Kidney glomerular epithelial cell (primary cell): ENCODE results near the gene GPR183.

Experiments
- DNase-seq: peaks from one replicate; lab custom pipeline; 2025; lab: John Stamatoyannopoulos, UW

Gene GPR183

DNA sequence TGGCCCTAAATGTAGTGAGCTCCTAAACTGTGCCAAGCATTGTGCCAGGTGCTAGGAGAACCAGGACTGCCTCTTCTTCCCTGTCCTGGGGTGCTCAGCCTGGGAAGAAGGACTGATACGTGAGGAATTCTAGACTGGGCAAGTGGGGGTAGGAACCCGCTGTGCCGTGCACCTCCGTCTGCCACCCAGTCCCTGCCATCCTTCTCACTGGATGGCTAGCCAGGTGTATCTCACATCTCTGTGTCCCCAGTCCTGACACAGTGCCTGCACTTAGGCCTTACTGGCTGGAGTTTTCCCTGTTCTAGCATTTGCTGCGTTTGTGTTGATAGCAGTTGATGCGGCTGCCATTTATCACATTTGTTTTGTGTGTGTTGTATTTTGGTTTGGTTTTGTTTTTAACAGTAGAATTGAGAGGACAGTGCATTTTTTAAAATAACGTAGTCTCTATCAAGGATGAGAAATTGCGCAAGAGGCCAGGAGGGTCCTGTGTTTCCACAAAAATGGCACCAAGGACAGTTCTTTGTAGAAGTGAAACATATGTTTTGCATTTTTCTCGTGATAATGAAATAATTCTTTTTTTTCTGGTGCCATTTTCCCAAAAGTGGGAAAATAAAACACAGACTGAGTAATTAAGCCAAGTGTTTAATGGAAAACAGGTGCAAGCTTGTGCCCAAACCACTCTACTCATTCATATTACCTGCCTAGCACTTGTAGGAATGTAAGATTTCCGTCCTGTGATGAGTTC, 4.7 kb upstream of the GPR183 start:
- no peak for DNase-seq

GRCh38 chr13:99311137-99311536, 3.9 kb upstream of the GPR183 start:
- no peak for DNase-seq

- no peak for DNase-seq
Measured at GRCh38 chr13:99310382-99311031, 3.3 kb upstream of the GPR183 start.

DNA sequence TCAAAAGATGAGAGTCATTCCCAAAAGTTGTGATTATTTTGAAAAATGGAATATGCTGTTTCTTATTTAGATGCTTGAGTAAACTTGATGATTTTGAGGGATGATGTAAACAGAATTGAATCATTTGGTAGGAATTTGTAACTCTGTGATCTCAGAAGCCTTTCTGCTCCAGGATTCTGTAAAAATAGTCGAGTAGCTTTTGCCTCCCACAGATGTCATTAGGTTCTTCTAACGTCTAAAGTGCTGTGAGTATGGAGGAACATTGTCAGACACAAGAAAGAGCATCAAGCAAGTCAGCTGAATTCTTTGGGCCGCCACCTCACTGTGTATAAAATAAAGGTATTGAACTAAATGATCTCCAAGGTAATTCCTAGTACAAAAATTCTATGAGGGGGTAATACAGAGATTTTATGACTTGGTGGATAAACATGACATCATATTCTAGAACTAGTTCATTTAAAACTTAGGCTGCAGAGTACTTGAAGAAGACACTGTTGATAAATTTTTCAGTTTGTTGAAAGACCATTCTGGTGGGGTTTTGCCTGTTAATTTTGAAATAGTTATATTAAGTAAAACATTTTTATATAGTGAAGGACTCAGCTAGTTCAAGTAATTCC, 1.4 kb upstream of the GPR183 start:
- DNase-seq: peak; percentile 68

- peak; percentile 86 for DNase-seq
Measured at GRCh38 chr13:99307648-99308339, 595 bp upstream of the GPR183 start.

- no peak for DNase-seq
Measured at GRCh38 chr13:99305566-99305965, 1.6 kb downstream of the GPR183 start.

GRCh38 chr13:99305158-99305557, 2.0 kb downstream of the GPR183 start:
- DNase-seq: no peak

DNA sequence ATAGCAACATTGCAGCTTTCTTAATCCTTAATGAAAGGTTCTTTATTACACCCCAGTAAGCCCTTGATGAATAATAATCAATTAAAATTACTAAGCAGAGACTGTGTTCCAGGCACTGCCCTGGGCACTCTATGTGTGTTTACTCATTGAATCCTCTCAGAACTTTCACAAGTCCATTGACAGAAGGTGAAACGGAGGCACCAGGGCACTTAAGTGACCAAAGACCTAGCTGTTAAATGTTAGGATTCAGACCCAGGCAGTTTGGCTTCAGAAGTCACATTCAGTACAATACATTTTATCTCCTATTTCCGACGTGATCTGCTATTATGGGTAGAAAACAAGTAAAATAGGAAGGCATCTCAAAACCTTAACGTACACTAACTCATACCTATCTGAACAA, 2.7 kb downstream of the GPR183 start:
- no peak for DNase-seq

DNA sequence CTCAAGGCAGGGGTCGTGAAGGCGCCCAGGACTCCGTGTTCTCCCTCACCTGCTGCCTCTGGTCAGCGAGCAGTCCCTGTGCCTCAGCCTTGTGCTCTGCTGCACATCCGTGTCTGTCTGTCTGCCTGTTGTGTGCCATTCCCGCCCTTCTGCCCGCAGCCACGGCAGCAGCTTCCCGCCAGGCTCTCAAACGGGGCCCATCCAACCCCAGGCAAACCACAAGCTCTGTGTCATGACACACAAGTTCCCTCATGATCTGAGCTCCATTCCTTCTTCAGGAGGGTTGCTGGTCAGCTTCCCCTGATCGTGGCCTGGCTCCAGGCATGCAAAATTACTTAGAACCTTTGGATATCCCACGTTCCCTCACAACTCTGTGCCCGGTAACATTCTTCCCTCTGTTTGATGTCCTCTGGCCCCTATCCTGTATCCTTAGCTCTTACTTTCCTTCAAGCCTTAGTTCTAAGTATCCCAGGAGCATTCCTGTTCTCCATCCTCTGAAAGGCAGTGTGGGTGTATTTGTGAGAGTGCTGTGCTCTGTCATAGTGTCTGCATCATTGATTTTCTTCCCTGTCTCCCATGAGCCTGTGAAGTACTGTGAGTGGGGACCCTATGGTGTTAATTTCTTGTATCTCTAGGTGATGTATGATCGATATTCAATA, 3.2 kb downstream of the GPR183 start:
- no peak for DNase-seq

GRCh38 chr13:99302637-99303505, 4.3 kb downstream of the GPR183 start:
- DNase-seq: no peak

DNA sequence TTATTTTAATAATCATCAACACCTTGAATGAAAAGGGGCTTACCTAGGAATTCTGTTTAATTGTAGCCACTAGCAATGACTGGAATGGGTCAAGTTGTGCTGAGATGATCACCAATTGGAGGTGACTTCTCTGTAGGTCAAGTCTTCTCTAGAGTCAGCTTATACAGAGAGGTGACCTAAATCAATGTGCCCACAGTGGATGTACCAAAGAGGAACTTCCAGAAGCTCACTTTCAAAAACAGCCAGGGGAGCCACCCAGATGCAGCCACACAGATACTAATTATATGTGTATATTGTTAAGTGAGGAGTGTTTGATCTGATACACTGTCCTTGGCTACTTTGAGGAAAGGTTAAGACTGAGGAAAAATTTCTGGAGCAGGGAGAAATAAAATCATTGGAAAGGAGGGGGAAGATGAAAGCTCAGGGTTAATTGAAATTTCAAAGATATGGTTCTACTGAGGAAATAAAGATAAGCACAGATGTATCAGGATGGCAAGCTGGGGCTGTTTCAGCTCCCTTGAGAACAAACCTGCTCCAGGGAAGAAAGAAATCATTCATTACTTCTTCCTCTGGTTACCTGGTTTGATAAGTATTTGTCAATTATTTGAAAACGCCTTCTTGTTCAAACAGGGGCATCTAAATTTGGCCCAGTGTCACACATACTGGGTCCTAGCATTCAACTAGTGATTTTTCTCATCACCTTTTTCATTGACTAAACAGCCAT, 5.1 kb downstream of the GPR183 start:
- DNase-seq: no peak

- DNase-seq: no peak
Measured at GRCh38 chr13:99301056-99301838, 6.0 kb downstream of the GPR183 start.

DNA sequence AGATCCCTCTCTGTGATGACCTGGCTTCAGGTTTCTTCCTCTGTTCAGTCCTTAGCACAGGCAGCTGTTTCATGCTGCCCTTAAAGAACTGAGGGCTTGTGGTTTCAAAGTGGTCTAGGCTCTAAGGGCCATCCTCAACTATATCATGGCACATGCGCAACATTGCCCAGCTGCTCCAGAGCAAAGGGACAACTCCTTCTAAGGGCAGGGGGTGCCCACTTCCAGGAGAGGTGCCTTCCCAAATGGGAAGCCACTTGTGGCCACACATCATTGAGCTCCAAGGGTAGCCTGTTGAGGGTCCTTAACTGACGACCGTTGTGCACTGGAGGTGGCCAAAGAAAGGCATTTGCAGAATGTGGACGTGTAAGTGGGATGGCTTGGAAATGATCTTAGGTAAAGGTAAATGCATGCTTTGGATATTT, 7.3 kb downstream of the GPR183 start:
- DNase-seq: no peak

DNA sequence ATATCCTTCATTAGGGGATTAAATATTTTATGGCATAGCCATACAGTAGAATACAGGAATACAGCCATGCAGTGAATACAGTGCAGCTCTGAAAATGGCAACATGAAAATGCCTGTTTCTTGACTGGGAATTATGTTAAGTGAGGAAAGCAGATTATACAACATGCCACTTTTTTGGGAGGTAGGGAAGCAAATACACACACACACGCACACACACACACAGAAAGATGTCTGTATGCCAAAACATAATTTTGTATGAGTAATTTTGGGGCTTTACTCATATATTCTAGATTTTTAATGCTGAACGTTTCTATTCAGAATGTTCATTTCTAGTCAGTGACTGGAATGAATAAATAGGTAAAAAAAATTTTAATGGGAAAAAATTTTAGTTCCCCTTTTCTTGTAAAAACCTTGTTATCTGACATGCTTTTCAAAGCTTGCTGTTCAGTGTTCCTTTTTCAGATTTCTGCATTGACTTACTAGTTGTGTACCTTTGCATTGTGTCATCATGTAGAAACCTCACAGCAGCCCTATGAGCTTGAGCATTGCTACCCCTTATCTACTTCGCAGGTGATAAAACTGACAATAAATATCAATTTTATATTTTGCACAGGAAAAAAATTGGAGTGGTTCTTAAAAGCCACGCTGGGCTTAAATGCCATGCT, 7.8 kb downstream of the GPR183 start:
- no peak for DNase-seq

DNA sequence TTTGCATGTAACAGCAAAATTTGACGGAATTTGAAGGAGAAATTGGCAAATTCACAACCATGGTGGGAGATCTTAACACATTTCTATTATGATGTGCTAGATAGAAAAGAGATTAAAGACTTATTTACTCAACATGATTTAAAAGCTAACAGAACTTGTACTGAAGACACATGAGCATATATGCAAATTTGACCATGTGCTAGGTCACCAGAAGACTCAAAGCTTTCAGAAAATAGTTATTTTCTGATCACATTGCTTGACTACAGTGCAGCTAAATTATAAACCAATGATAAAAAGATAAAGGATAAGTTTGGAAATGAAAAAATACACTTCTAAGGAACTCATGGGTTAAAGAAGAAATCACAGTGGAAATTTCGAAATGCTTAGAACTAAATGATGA, 9.1 kb downstream of the GPR183 start:
- DNase-seq: no peak

DNA sequence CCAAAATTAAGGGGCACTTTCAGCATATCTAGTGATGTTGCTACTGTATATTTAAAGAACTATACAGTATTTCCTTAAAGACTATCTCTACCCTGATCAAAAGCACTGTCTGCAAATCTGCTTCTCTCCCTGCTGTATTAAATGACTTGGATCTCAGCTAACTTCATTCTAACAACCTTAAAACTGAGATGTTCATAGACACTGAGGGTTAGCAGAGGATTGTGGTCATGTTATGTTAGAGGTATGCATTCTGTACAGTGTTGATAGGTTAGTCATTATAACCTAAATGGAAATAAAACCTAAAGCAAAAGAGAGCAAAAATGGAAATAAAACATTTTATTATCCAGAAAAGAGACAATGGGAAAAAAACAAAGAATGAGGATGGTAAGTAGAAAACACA, 9.9 kb downstream of the GPR183 start:
- DNase-seq: no peak

- no peak for DNase-seq
Measured at GRCh38 chr13:99296398-99296797, 10.8 kb downstream of the GPR183 start.

- DNase-seq: no peak
Measured at GRCh38 chr13:99295488-99296252, 11.5 kb downstream of the GPR183 start.
